ENCODE data around the gene COPZ1. TPM values are rescaled to one million over a fixed set of nuclear protein-coding genes. Genes with fewer than 3 reads are reported as not detected.
"Not testable (repeated sequence)": the region's sequence is repeated elsewhere in the genome, so short reads cannot be mapped to it uniquely, and the experiment has no call there.

COPZ1 gene
- total RNA-seq, 1 donor from 2014 or later: 196 TPM

- DNase-seq (ENCODE audit: extremely low spot score, unreplicated experiment): peak; percentile 93
- H3K27ac Mint-ChIP-seq: no peak within 1 kb of the TSS
- no peak within 1 kb of the TSS for H3K4me3 Mint-ChIP-seq
- peaks cover 27% of the 10 kb centered on the region for H3K36me3 Mint-ChIP-seq
- peaks cover 50% of the 10 kb centered on the region for H3K4me1 Mint-ChIP-seq (ENCODE audit: unreplicated experiment)
- H3K27me3 Mint-ChIP-seq: no peaks in the 10 kb centered on the region
- H3K9me3 Mint-ChIP-seq: no peaks in the 10 kb centered on the region
- no peak for TF ChIP-seq CTCF (conservative IDR thresholded peaks at IDR 0.05)
Observed at GRCh38 chr12:54280468-54281260, 44.3 kb upstream of the COPZ1 start, which contains the start of gene HNRNPA1. Gene HNRNPA1, plus strand, starts transcription at chr12:54280726. Its CDS starts 82 bp downstream, at chr12:54280808.

- not testable (repeated sequence) for H3K4me3 Mint-ChIP-seq; H3K27me3 Mint-ChIP-seq; H3K27ac Mint-ChIP-seq; H3K9me3 Mint-ChIP-seq; DNase-seq (ENCODE audit: extremely low spot score, unreplicated experiment)
- Mint-ChIP-seq H3K36me3 (peaks cover 29% of the 10 kb centered on the region), H3K4me1 (ENCODE audit: unreplicated experiment) (peaks cover 52% of the 10 kb centered on the region)
Observed at GRCh38 chr12:54281261-54281638, 43.7 kb upstream of the COPZ1 start.

GRCh38 chr12:54281694-54282093 is 43.2 kb upstream of the COPZ1 start:
- peaks cover 53% of the 10 kb centered on the region for H3K4me1 Mint-ChIP-seq (ENCODE audit: unreplicated experiment)
- H3K27me3 Mint-ChIP-seq; H3K27ac Mint-ChIP-seq; DNase-seq (ENCODE audit: extremely low spot score, unreplicated experiment); H3K4me3 Mint-ChIP-seq; H3K9me3 Mint-ChIP-seq: not testable (repeated sequence)
- H3K36me3 Mint-ChIP-seq: peaks cover 34% of the 10 kb centered on the region

- TF ChIP-seq CTCF (conservative IDR thresholded peaks at IDR 0.05): no peak
- H3K36me3 Mint-ChIP-seq: peaks cover 42% of the 10 kb centered on the region
- H3K4me3 Mint-ChIP-seq: no peak overlapping the region
- peaks cover 54% of the 10 kb centered on the region for H3K4me1 Mint-ChIP-seq (ENCODE audit: unreplicated experiment)
- H3K9me3 Mint-ChIP-seq: no peaks in the 10 kb centered on the region
- no peaks in the 10 kb centered on the region for H3K27me3 Mint-ChIP-seq
- no peak overlapping the region for H3K27ac Mint-ChIP-seq
- no peak for DNase-seq (ENCODE audit: extremely low spot score, unreplicated experiment)
Observed at GRCh38 chr12:54282949-54283593, 41.9 kb upstream of the COPZ1 start.

- not testable (repeated sequence) for H3K4me3 Mint-ChIP-seq; DNase-seq (ENCODE audit: extremely low spot score, unreplicated experiment); H3K27me3 Mint-ChIP-seq; H3K9me3 Mint-ChIP-seq
- H3K27ac Mint-ChIP-seq: peak overlapping the region; percentile 74
- peaks cover 48% of the 10 kb centered on the region for H3K4me1 Mint-ChIP-seq (ENCODE audit: unreplicated experiment)
- H3K36me3 Mint-ChIP-seq: peaks cover 41% of the 10 kb centered on the region
Observed at GRCh38 chr12:54284070-54284780, 40.7 kb upstream of the COPZ1 start.

GRCh38 chr12:54285150-54286041 is 39.5 kb upstream of the COPZ1 start:
- Mint-ChIP-seq H3K27me3 (no peaks in the 10 kb centered on the region), H3K4me1 (ENCODE audit: unreplicated experiment) (peaks cover 48% of the 10 kb centered on the region), H3K27ac (peak overlapping the region; percentile 74), H3K9me3 (no peaks in the 10 kb centered on the region), H3K36me3 (peaks cover 41% of the 10 kb centered on the region), H3K4me3 (no peak overlapping the region)
- TF ChIP-seq CTCF (conservative IDR thresholded peaks at IDR 0.05): peak; percentile 69
- no peak for DNase-seq (ENCODE audit: extremely low spot score, unreplicated experiment)
